Small intestine (tissue), 7 donors: ENCODE measurements around the gene SLC18A3. TPM values are rescaled to one million over a fixed set of nuclear protein-coding genes. Genes with fewer than 3 reads are reported as not detected.

ENCODE experiments used
- DNase-seq, 2 donors: peaks; one replicate each; pipeline versions ENCODE4 v3.0.0 to v3.0.0-alpha.2; 2013
- FAIRE-seq: peaks from 2 replicates; lab custom pipeline; 2012; peaks lifted over from hg19 to GRCh38; lab: Jason Lieb, UNC
- H3K27ac ChIP-seq, 3 donors: one replicate each; pipeline ENCODE4 v1.5.1; 2013; ENCODE audit warnings: low read length in 2 of 3, mild to moderate bottlenecking in 2 of 3, control low read depth in 1 of 3, inconsistent platforms in 1 of 3, low read depth in 1 of 3, moderate library complexity in 1 of 3
- H3K27me3 ChIP-seq, 3 donors: one replicate each; pipeline ENCODE4 v1.6.1; 2013; ENCODE audit warnings: low read length in 3 of 3, inconsistent platforms in 1 of 3; ENCODE audit not compliant: control insufficient read depth in 3 of 3, insufficient read depth in 3 of 3
- H3K36me3 ChIP-seq, 3 donors: one replicate each; pipeline ENCODE4 v1.6.1; 2013; ENCODE audit warnings: low read length in 3 of 3, inconsistent platforms in 1 of 3, low read depth in 1 of 3, mild to moderate bottlenecking in 1 of 3, moderate library complexity in 1 of 3; ENCODE audit not compliant: control insufficient read depth in 3 of 3, insufficient read depth in 2 of 3
- H3K4me1 ChIP-seq, 3 donors: one replicate each; pipeline ENCODE4 v1.6.1; 2013; ENCODE audit warnings: low read length in 2 of 3, inconsistent platforms in 1 of 3, low read depth in 1 of 3, mild to moderate bottlenecking in 1 of 3, moderate library complexity in 1 of 3; ENCODE audit not compliant: control insufficient read depth in 3 of 3, insufficient read depth in 2 of 3
- H3K4me3 ChIP-seq, 3 donors: one replicate each; pipeline ENCODE4 v1.5.1; 2013; ENCODE audit warnings: low read length in 3 of 3, control low read depth in 1 of 3, inconsistent platforms in 1 of 3, low read depth in 1 of 3, mild to moderate bottlenecking in 1 of 3, moderate library complexity in 1 of 3
- H3K9me3 ChIP-seq, 2 donors: one replicate each; pipeline ENCODE4 v1.6.1; 2013; ENCODE audit warnings: low read depth in 1 of 2, low read length in 1 of 2; ENCODE audit not compliant: control insufficient read depth in 2 of 2, insufficient read depth in 1 of 2
- WGBS, 3 donors: extraction: QIAGEN DNeasy Blood & Tissue Kit; methylation state at CpG; one replicate each; pipeline ENCODE4 v1.1.7; 2013; 5-methylcytosine and 5-hydroxymethylcytosine counted together
- polyA plus RNA-seq, 4 donors: library from polyadenylated mRNA; stranded (reverse) in 3 of 4; unstranded in 1 of 4; fragments of 200-250 nt in 3 of 4; fragments of 120-200 nt in 1 of 4; gene quantifications; one replicate each; pipeline versions ENCODE4 v1.2.1 to v1.2.3, GENCODE V29; 2013
- donor health status: healthy with polysubstance abuse.
- donor health status: control.
- donor health status: control.
- donor health status: Bipolar disorder and iron deficiency.
- donor health status: healthy.

Gene SLC18A3
- polyA plus RNA-seq, 4 donors = 0.07 to 2.7 TPM; not detected in 2

DNA sequence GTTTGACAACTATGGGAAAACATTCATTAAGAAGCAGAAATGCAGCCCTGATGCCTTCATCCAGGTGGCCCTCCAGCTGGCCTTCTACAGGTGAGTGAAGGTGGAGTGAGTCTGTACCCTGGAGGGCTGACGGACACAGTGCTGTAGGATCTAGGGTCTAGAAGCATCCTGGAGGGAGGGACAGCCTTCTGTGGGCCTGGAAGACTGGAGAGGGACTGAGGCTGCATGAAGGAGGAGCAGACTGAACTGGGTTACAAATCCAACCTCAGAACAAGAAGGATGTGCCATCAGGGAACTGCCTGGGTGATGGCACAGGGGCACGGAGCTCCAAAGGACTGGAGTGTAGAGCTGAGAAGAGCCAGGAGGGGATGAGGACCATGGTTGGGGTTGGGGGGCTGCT is 41.8 kb downstream of the SLC18A3 start:
- no peaks in the 10 kb centered on the region for H3K9me3 ChIP-seq
- peaks cover 0 to 25% (median 3%) of the 10 kb centered on the region in 3 donors for H3K4me1 ChIP-seq
- no peak overlapping the region for H3K4me3 ChIP-seq
- H3K27ac ChIP-seq = peak overlapping the region in 1 of 3 donors; percentile 54
- no peaks in the 10 kb centered on the region for H3K36me3 ChIP-seq
- FAIRE-seq = no peak
- DNase-seq = no peak
- H3K27me3 ChIP-seq = peaks cover 0 to 5% (median 0%) of the 10 kb centered on the region in 3 donors
- 74 to 96% (median 94%) methylated on average over 2 of the region's 2 CpGs for WGBS, 3 donors

DNA sequence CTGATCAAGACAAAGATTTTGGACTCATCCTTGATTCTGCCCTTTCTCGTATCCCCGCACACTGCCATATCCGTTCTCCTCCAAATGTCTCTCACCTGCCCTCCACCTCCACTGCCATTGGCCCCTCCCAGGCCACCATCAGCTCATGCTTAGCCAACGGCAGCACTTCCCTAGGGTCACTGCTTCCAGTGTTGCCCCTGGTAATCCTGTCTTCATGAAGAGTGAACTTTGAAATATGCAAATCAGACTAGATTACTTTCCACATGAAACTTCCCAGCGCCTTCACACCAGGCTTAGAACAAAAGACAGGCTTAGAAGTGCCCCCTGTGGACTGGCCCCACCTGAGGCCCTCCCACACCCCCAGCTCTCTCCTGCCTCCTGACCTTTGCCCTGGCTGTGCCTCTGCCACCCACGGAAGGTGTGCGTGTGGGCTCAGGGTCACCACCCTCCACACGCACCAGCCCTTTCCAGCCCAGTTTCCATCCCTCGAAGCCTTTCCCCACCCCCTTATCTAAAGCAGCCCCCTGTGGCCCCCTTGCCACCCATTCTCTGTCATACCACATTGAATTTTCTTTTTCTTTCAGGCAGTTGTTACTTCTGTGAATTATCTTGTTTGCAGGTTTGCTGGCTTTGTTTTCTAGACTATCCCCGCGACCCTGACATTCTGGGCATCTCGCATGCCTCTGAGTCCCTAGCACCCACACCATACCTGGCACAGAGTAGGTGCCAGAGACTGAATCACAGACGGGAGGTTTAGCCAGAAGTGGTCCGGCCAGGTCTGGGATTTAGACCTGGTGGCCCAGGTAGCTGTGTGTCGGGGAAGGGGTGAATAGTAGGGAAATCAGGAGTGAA is 42.5 kb downstream of the SLC18A3 start:
- Histone ChIP-seq H3K4me3 (no peak overlapping the region), H3K4me1 (peaks cover 0 to 25% (median 3%) of the 10 kb centered on the region in 3 donors), H3K36me3 (no peaks in the 10 kb centered on the region), H3K27me3 (peaks cover 0 to 5% (median 0%) of the 10 kb centered on the region in 3 donors), H3K27ac (peak overlapping the region in 1 of 3 donors; percentile 76), H3K9me3 (no peaks in the 10 kb centered on the region)
- DNase-seq (peak; percentile 28 to 89), FAIRE-seq (no peak)
- 35 to 62% (median 51%) methylated on average over 15 of the region's 15 CpGs for WGBS, 3 donors

DNA sequence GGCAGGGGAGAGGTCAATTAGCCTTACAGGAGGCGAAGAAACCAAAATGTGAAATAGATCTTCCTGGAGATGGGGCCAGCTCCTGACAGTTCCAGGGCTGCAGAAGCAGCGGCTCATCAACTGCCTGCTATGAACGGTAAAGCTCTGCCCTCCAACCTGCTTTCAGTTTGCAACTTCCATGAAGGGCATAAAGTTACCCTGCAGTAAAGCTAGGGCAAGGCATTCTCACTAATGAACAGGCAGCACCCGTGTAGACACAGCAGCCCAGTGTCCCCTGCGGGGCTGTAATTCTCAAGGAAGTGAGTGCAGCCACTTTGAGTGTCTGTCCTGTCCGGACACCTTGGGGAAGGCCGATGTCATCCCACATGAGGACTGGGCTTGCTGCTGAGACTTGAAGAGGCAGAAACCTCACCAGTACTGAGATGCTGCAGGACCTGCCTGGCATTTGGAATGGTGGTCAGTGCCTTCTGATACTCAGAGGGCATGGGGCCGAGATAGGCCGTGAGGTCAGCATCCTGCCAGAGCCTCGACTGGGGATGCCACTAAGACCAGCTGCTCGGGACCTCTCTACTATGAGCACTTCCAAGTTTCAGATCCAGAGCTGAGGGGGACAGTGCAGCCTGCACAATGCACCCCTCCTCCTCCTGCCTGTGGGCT is 43.3 kb downstream of the SLC18A3 start:
- no peak for FAIRE-seq
- peak overlapping the region in 1 of 3 donors; percentile 76 for H3K27ac ChIP-seq
- H3K36me3 ChIP-seq = no peaks in the 10 kb centered on the region
- no peaks in the 10 kb centered on the region for H3K9me3 ChIP-seq
- H3K4me3 ChIP-seq = no peak overlapping the region
- peak in 1 of 2 donors; percentile 46 for DNase-seq
- WGBS, 3 donors = 60 to 75% (median 67%) methylated on average over 11 of the region's 11 CpGs
- peaks cover 0 to 5% (median 0%) of the 10 kb centered on the region in 3 donors for H3K27me3 ChIP-seq
- peaks cover 0 to 25% (median 3%) of the 10 kb centered on the region in 3 donors for H3K4me1 ChIP-seq

DNA sequence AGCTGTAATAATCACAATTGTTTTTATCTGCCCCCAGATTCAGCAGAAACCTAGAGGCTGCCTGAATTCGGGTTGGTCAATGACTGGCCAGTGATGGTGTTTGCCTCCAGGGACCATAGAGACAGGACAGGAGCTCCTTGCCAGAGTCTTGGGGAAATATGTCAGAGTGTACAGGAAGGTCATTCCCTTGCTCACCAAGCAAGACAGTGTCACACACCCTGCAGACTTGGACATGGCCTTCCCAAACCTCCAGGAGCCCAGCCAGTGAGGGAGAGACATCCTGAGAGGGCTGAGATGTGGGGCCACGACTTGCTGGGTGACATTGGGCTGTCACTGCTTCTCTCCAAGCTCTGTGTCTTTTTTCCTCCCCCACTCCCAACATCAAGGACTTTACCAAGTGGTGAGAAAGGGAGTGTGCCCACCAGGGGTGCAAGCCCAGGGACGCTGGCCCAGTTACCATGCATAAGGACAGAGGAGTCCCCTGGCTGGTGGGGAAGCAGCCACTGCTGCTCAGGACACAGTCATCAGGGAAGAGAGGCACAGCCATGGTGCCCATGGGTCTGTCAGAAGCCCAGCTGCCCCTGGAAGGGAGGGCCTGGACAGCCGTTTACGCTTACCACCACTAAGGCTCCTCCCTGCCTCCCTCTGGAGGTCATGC is 44.1 kb downstream of the SLC18A3 start:
- no peak for FAIRE-seq
- Histone ChIP-seq H3K27me3 (peaks cover 0 to 3% (median 0%) of the 10 kb centered on the region in 3 donors), H3K4me3 (no peak overlapping the region), H3K27ac (no peak overlapping the region), H3K4me1 (peaks cover 0 to 25% (median 3%) of the 10 kb centered on the region in 3 donors), H3K36me3 (no peaks in the 10 kb centered on the region), H3K9me3 (no peaks in the 10 kb centered on the region)
- no peak for DNase-seq
- 62 to 79% (median 72%) methylated on average over 5 of the region's 5 CpGs for WGBS, 3 donors

DNA sequence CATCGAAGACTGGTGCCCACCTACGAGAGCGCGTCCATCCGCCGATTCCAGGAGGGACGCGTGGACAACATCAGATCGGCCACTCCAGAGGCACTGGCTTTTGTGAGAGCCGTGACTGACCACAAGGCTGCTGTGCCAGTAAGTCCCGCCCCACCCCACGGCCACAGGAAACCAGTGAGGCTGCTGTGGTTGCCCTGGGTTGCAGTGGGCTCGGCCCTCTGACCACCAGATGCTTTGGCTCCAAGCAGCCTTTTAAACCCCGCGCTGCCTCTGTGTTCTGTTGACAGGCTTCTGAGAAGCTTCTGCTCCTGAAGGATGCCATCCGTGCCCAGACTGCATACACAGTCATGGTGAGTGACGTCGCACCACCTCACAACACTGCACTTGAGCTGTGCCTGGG is 45.0 kb downstream of the SLC18A3 start:
- Histone ChIP-seq H3K4me1 (peaks cover 0 to 25% (median 3%) of the 10 kb centered on the region in 3 donors), H3K27ac (no peak overlapping the region), H3K9me3 (peaks cover 0 to 5% of the 10 kb centered on the region in 2 donors), H3K27me3 (peaks cover 0 to 3% (median 0%) of the 10 kb centered on the region in 3 donors), H3K36me3 (no peaks in the 10 kb centered on the region), H3K4me3 (no peak overlapping the region)
- 83 to 93% (median 85%) methylated on average over 18 of the region's 18 CpGs for WGBS, 3 donors
- DNase-seq (no peak), FAIRE-seq (no peak)

DNA sequence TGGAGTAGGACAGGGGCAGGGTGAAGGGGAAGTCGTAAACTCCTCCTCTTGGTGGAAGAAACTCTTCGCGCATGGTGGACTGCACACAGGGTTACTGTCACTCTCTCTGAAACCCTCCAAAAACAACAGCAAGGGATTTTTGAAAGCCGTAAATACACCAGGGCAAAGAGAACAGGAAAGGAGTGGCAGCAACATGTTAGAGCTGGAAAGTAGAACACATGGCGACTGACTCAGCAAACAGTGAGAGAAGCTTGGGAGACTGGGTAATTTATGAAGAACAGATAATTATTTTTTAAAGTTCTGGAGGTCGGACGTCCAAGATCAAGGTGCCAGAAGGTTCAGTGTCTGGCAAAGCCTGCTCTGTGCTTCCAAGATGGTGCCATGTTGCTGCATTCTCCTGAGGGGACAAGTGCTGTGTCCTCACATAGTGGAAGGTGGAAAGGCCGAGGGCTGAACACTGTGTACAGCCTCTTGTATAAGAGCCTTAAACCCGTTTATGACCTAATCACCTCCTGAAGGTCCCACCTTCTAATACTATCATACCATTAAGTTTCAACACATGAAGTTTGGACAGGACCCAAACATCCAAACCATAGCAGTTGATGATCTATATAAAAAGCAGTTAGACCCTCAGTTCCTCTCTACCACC is 46.9 kb downstream of the SLC18A3 start:
- Histone ChIP-seq H3K9me3 (peaks cover 0 to 5% of the 10 kb centered on the region in 2 donors), H3K27ac (no peak overlapping the region), H3K4me1 (peaks cover 0 to 16% (median 3%) of the 10 kb centered on the region in 3 donors), H3K36me3 (no peaks in the 10 kb centered on the region), H3K4me3 (no peak overlapping the region), H3K27me3 (peaks cover 0 to 3% (median 0%) of the 10 kb centered on the region in 3 donors)
- FAIRE-seq (no peak), DNase-seq (no peak)
- 80 to 89% (median 85%) methylated on average over 9 of the region's 9 CpGs for WGBS, 3 donors

DNA sequence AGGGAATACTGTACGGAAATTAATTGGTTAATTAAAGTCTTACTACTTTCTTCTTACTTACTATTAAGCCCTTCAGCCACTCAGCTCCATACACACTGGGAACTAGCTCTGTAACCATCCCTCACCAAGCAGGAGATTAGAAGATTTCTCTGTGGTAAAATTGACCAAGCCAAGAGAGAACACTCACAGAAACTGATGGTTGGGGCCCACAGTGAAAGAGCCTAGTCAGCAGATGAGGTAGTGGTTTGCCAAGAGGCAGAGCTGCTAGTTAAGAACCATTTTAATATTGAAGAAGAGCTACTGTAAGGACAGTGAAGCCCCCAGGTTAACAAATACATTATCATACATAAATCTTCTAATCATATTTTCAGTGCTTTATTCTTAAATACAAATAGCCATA is 47.5 kb downstream of the SLC18A3 start:
- Histone ChIP-seq H3K4me1 (peaks cover 0 to 11% (median 2%) of the 10 kb centered on the region in 3 donors), H3K27ac (no peak overlapping the region), H3K27me3 (peaks cover 0 to 3% (median 0%) of the 10 kb centered on the region in 3 donors), H3K36me3 (no peaks in the 10 kb centered on the region), H3K4me3 (no peak overlapping the region), H3K9me3 (peaks cover 0 to 5% of the 10 kb centered on the region in 2 donors)
- WGBS, 3 donors = 79 to 90% (median 86%) methylated on average over 1 of the region's 1 CpG
- DNase-seq (no peak), FAIRE-seq (no peak)
